Endothelial cell of umbilical vein (primary cell): Measurements from ENCODE around the gene MED12L. TPM values are rescaled to one million over a fixed set of nuclear protein-coding genes. Genes with fewer than 3 reads are reported as not detected.
A peak's percentile ranks its signal among the peaks of the same experiment; 100 is the strongest.

Experiments
- BruUV-seq: library from RNA; stranded (reverse); fragments of 400-500 nt; replicated peaks from 2 replicates; lab custom pipeline; 2021; lab: Mats Ljungman, UMichigan
- CTCF ChIA-PET: fragments of 300-600, 350-600 bp; sonication (Branson Sonifier 250); formaldehyde crosslinking; loops from one replicate; lab custom pipeline; 2021; ENCODE audit warnings: antibody characterized with exemption, inconsistent platforms; lab: Charles Lee
- POLR2A ChIA-PET: fragments of 300-600, 350-600 bp; sonication (Branson Sonifier 250); formaldehyde crosslinking; loops from one replicate; lab custom pipeline; 2021; ENCODE audit warnings: antibody characterized with exemption, inconsistent platforms; lab: Charles Lee
- DNase-seq: peaks from one replicate; pipeline ENCODE4 v3.0.0-alpha.2; 2011; ENCODE audit warnings: low read depth, low spot score
- FAIRE-seq: peaks from 2 replicates; lab custom pipeline; 2011; peaks lifted over from hg19 to GRCh38; lab: Jason Lieb, UNC
- H2AFZ ChIP-seq: 2 replicates; pipeline ENCODE4 v1.6.0; 2012; ENCODE audit warnings: low read depth, low read length, control low read depth, inconsistent platforms
- H3K27ac ChIP-seq: 2 replicates; pipeline ENCODE4 v1.5.1; 2011; ENCODE audit warnings: low read depth, mild to moderate bottlenecking, control low read depth, low read length, moderate library complexity; ENCODE audit not compliant: insufficient read depth
- H3K27me3 ChIP-seq, 2 experiments: 2 replicates each; pipeline versions ENCODE4 v1.6.0 to v1.6.1; 2011; ENCODE audit warnings: low read length in 2 of 2, mixed read lengths in 1 of 2; ENCODE audit not compliant: control insufficient read depth in 2 of 2, insufficient read depth in 2 of 2
- H3K36me3 ChIP-seq, 2 experiments: 2 replicates in 1 of 2; 3 replicates in 1 of 2; pipeline ENCODE4 v1.5.1; 2011; ENCODE audit warnings: low read length in 2 of 2, mild to moderate bottlenecking in 1 of 2, moderate library complexity in 1 of 2; ENCODE audit not compliant: control insufficient read depth in 2 of 2, insufficient read depth in 2 of 2; ENCODE audit errors: extremely low read depth in 1 of 2
- H3K4me1 ChIP-seq: 3 replicates; pipeline ENCODE4 v1.5.1; 2011; ENCODE audit warnings: mild to moderate bottlenecking, low read length; ENCODE audit not compliant: control insufficient read depth, insufficient read depth; ENCODE audit errors: extremely low read depth
- H3K4me2 ChIP-seq: 2 replicates; pipeline ENCODE4 v1.6.1; 2011; ENCODE audit warnings: low read length, control low read depth, mixed read lengths; ENCODE audit not compliant: insufficient read depth
- H3K4me3 ChIP-seq, 3 experiments: fragments of 200-600 bp in 1 of 3; sonication (generic), shearing (Covaris generic) in 1 of 3; replicated peaks in 1 of 3; 2 replicates each; pipeline ENCODE4 v1.5.1; 2011 to 2016; ENCODE audit warnings: control low read depth in 3 of 3, low read length in 3 of 3, mild to moderate bottlenecking in 2 of 3, inconsistent platforms in 1 of 3, low read depth in 1 of 3, moderate library complexity in 1 of 3; ENCODE audit not compliant: insufficient read depth in 1 of 3
- H3K79me2 ChIP-seq: 2 replicates; pipeline ENCODE4 v1.6.0; 2012; ENCODE audit warnings: low read length, inconsistent platforms; ENCODE audit not compliant: control insufficient read depth, insufficient read depth
- H3K9ac ChIP-seq: replicated peaks from 2 replicates; pipeline ENCODE3; 2011; ENCODE audit warnings: low read length, control low read depth; ENCODE audit not compliant: insufficient read depth; ENCODE audit errors: extremely low read depth
- H3K9me1 ChIP-seq: replicated peaks from 3 replicates; pipeline ENCODE4 v1.6.0; 2011; ENCODE audit warnings: mild to moderate bottlenecking, low read length; ENCODE audit not compliant: control insufficient read depth, insufficient read depth; ENCODE audit errors: extremely low read depth
- H3K9me3 ChIP-seq: replicated peaks from 2 replicates; pipeline ENCODE4 v1.5.1; 2012; ENCODE audit warnings: low read length, inconsistent platforms; ENCODE audit not compliant: control insufficient read depth, insufficient read depth
- H4K20me1 ChIP-seq: replicated peaks from 2 replicates; pipeline ENCODE3; 2011; ENCODE audit warnings: mild to moderate bottlenecking, low read length; ENCODE audit not compliant: control insufficient read depth, insufficient read depth; ENCODE audit errors: extremely low read depth
- EZH2 ChIP-seq: IDR thresholded peaks from 2 replicates; pipeline ENCODE4 v1.6.1; 2012; ENCODE audit warnings: borderline replicate concordance, low read depth, mild to moderate bottlenecking, moderate library complexity, low read length, inconsistent platforms; ENCODE audit not compliant: severe bottlenecking
- FOS ChIP-seq: IDR thresholded peaks from 2 replicates; pipeline ENCODE4 v1.6.1; 2011; ENCODE audit warnings: mild to moderate bottlenecking, low read length, moderate library complexity, borderline replicate concordance; ENCODE audit not compliant: insufficient read depth
- GATA2 ChIP-seq: IDR thresholded peaks from 2 replicates; pipeline ENCODE4 v1.7.0; 2011; ENCODE audit warnings: low read depth, mild to moderate bottlenecking, moderate library complexity, mixed read lengths, low read length; ENCODE audit not compliant: insufficient read length, insufficient read depth
- JUN ChIP-seq: IDR thresholded peaks from 2 replicates; pipeline ENCODE4 v1.6.1; 2011; ENCODE audit warnings: borderline replicate concordance, low read depth; ENCODE audit not compliant: insufficient read length, insufficient read depth
- MYC ChIP-seq: IDR thresholded peaks from one replicate; pipeline ENCODE4 v1.6.1; 2011; ENCODE audit warnings: mild to moderate bottlenecking, low read depth, low read length
- POLR2A ChIP-seq: IDR thresholded peaks from 2 replicates; pipeline ENCODE4 v1.6.1; 2012; ENCODE audit warnings: low read depth, mild to moderate bottlenecking, control low read depth, low read length
- POLR2AphosphoS5 ChIP-seq: IDR thresholded peaks from 2 replicates; pipeline ENCODE4 v1.6.1; 2012; ENCODE audit warnings: low read depth, mild to moderate bottlenecking, control low read depth, low read length, moderate library complexity; ENCODE audit not compliant: insufficient read depth
- dilution Hi-C: fragments of 300-500 bp; cut with MboI; formaldehyde crosslinking; loops from one replicate; pipeline ENCODE4 v1.15.0; 2019; ENCODE audit warnings: low sequenced_read_pairs; ENCODE audit not compliant: extremely low pct_ligation_motif_present
- intact Hi-C: fragments of 100-400 bp; cut with micrococcal nuclease; formaldehyde crosslinking; loops from one replicate; pipeline ENCODE4 v1.10.0; 2022
- polyA plus RNA-seq, 4 experiments: library from polyadenylated mRNA; depleted of rRNA in 3 of 4; stranded (reverse) in 3 of 4; unstranded in 1 of 4; fragments of >200 nt; gene quantifications; 2 replicates each; pipeline versions ENCODE4 v1.2.1 to v1.2.3, GENCODE V29; 2011 to 2012; ENCODE audit warnings: missing spikeins in 1 of 4
- total RNA-seq: library from RNA; stranded (reverse); gene quantifications from 2 replicates; pipeline ENCODE4 v1.2.3, GENCODE V29; 2021

MED12L gene
- total and polyA plus RNA-seq, 2 donors (not counting 3 experiments of a cell fraction or from before 2014, with no cell fraction given) = 0.03 to 0.27 TPM

GRCh38 chr3:151227266-151227806, 141.9 kb downstream of the MED12L start:
- H3K27ac ChIP-seq = no peak overlapping the region
- TF ChIP-seq MYC (no peak), JUN (no peak), FOS (no peak), POLR2A (no peak), GATA2 (no peak), POLR2AphosphoS5 (no peak), EZH2 (no peak)
- H2AFZ ChIP-seq = peak overlapping the region; percentile 52
- peaks cover 11% of the 10 kb centered on the region for H3K4me1 ChIP-seq
- H3K36me3 ChIP-seq = no peaks in the 10 kb centered on the region
- intact Hi-C loops (loop anchor here (1.0 to 5.0 kb wide), 6 partner anchors 56 to 691 kb away; no protein-coding TSS in a partner anchor), dilution Hi-C loops (no loop called here)
- no peak overlapping the region for H3K9ac ChIP-seq
- no peak overlapping the region for H3K4me2 ChIP-seq
- DNase-seq (no peak), FAIRE-seq (no peak)
- H4K20me1 ChIP-seq = no peaks in the 10 kb centered on the region
- no TSS peak for BruUV-seq
- H3K9me1 ChIP-seq = no peaks in the 10 kb centered on the region
- no peaks in the 10 kb centered on the region for H3K9me3 ChIP-seq
- H3K79me2 ChIP-seq = no peaks in the 10 kb centered on the region
- H3K4me3 ChIP-seq = no peak overlapping the region
- H3K27me3 ChIP-seq = no peaks in the 10 kb centered on the region
- POLR2A ChIA-PET = no interaction called here
- CTCF ChIA-PET = interaction anchor here (1.1 to 6.7 kb wide), 11 partner anchors 10 to 692 kb away, joined by 3 to 75 read pairs (median 5); partner anchors contain the start of gene P2RY14
